Neuronal stem cell (in vitro differentiated cells): ENCODE measurements around the gene CFC1. TPM values are rescaled to one million over a fixed set of nuclear protein-coding genes. Genes with fewer than 3 reads are reported as not detected.
"Not testable (repeated sequence)": the region's sequence is repeated elsewhere in the genome, so short reads cannot be mapped to it uniquely, and the experiment has no call there.

Experiments
- DNase-seq: peaks from one replicate; pipeline ENCODE4 v3.0.0-alpha.2; 2013; ENCODE audit warnings: low spot score
- H2AFZ ChIP-seq: one replicate; pipeline ENCODE4 v1.6.1; 2013; ENCODE audit warnings: mild to moderate bottlenecking, low read length, inconsistent platforms
- H2AK5ac ChIP-seq: 2 replicates; pipeline ENCODE4 v1.6.1; 2013; ENCODE audit warnings: low read depth, mild to moderate bottlenecking, inconsistent platforms, low read length, moderate library complexity, mixed read lengths
- H2BK120ac ChIP-seq: 2 replicates; pipeline ENCODE4 v1.6.1; 2013; ENCODE audit warnings: low read depth, mild to moderate bottlenecking, inconsistent platforms, low read length, moderate library complexity, mixed read lengths
- H2BK12ac ChIP-seq: one replicate; pipeline ENCODE4 v1.6.1; 2013; ENCODE audit warnings: low read length, inconsistent platforms
- H2BK15ac ChIP-seq: 2 replicates; pipeline ENCODE4 v1.6.1; 2013; ENCODE audit warnings: mild to moderate bottlenecking, low read length, inconsistent platforms, mixed read lengths
- H2BK5ac ChIP-seq: one replicate; pipeline ENCODE4 v1.6.1; 2013; ENCODE audit warnings: inconsistent platforms, mild to moderate bottlenecking, low read length, moderate library complexity
- H3K14ac ChIP-seq: one replicate; pipeline ENCODE4 v1.6.1; 2013; ENCODE audit warnings: low read length, inconsistent platforms
- H3K18ac ChIP-seq: 2 replicates; pipeline ENCODE4 v1.6.1; 2013; ENCODE audit warnings: low read length, inconsistent platforms
- H3K23ac ChIP-seq: 2 replicates; pipeline ENCODE4 v1.6.1; 2013; ENCODE audit warnings: low read depth, mild to moderate bottlenecking, mixed read lengths, low read length, inconsistent platforms; ENCODE audit not compliant: poor library complexity
- H3K27ac ChIP-seq: replicated peaks from 3 replicates; pipeline ENCODE4 v1.5.1; 2013; ENCODE audit warnings: low read length, inconsistent platforms
- H3K27me3 ChIP-seq, 3 experiments: 2 replicates each; pipeline ENCODE4 v1.6.1; 2013; ENCODE audit warnings: low read length in 3 of 3, mild to moderate bottlenecking in 2 of 3, inconsistent platforms in 1 of 3, low read depth in 1 of 3, mixed read lengths in 1 of 3, moderate library complexity in 1 of 3; ENCODE audit not compliant: control insufficient read depth in 3 of 3, insufficient read depth in 3 of 3
- H3K36me3 ChIP-seq, 2 donors: replicated peaks in 1 of 2; 2 replicates each; pipeline ENCODE4 v1.6.1; 2013; ENCODE audit warnings: low read length in 2 of 2; ENCODE audit not compliant: control insufficient read depth in 2 of 2, insufficient read depth in 2 of 2
- H3K4ac ChIP-seq: 2 replicates; pipeline ENCODE4 v1.6.1; 2013; ENCODE audit warnings: inconsistent platforms, mild to moderate bottlenecking, low read length, moderate library complexity
- H3K4me1 ChIP-seq, 2 donors: 1 replicate in 1 of 2; 2 replicates in 1 of 2; pipeline ENCODE4 v1.6.1; 2013; ENCODE audit warnings: low read length in 2 of 2, low read depth in 1 of 2; ENCODE audit not compliant: control insufficient read depth in 2 of 2, insufficient read depth in 1 of 2
- H3K4me2 ChIP-seq: one replicate; pipeline ENCODE4 v1.6.1; 2013; ENCODE audit warnings: mild to moderate bottlenecking, low read length, inconsistent platforms; ENCODE audit not compliant: insufficient read depth, poor library complexity, severe bottlenecking
- H3K4me3 ChIP-seq, 2 donors: 2 replicates each; pipeline ENCODE4 v1.5.1; 2013; ENCODE audit warnings: low read length in 2 of 2, mild to moderate bottlenecking in 2 of 2, inconsistent platforms in 1 of 2, moderate library complexity in 1 of 2
- H3K79me1 ChIP-seq: one replicate; pipeline ENCODE4 v1.6.1; 2013; ENCODE audit warnings: low read depth, mild to moderate bottlenecking, inconsistent platforms, low read length, moderate library complexity
- H3K9ac ChIP-seq: one replicate; pipeline ENCODE4 v1.6.1; 2013; ENCODE audit warnings: mild to moderate bottlenecking, low read depth, low read length, inconsistent platforms; ENCODE audit not compliant: poor library complexity
- H3K9me3 ChIP-seq, 2 donors: replicated peaks in 1 of 2; 2 replicates each; pipeline versions ENCODE3 to v1.6.1; 2013; ENCODE audit warnings: low read length in 2 of 2, mild to moderate bottlenecking in 2 of 2, inconsistent platforms in 1 of 2, low read depth in 1 of 2, mixed read lengths in 1 of 2, moderate library complexity in 1 of 2; ENCODE audit not compliant: control insufficient read depth in 2 of 2, insufficient read depth in 1 of 2
- H4K8ac ChIP-seq: one replicate; pipeline ENCODE4 v1.6.1; 2013; ENCODE audit warnings: low read depth, mild to moderate bottlenecking, inconsistent platforms, low read length, moderate library complexity
- H4K91ac ChIP-seq: one replicate; pipeline ENCODE4 v1.6.1; 2013; ENCODE audit warnings: low read length, low read depth, mild to moderate bottlenecking, inconsistent platforms; ENCODE audit not compliant: poor library complexity
- WGBS, 2 donors: extraction: QIAGEN DNeasy Blood & Tissue Kit; methylation state at CpG; one replicate each; pipeline ENCODE4 v1.1.7; 2013; ENCODE audit warnings: missing lambda C conversion rate in 2 of 2, mixed read lengths in 1 of 2; ENCODE audit not compliant: insufficient read length in 2 of 2, insufficient replicate concordance in 1 of 2; ENCODE audit errors: extremely low coverage in 2 of 2; 5-methylcytosine and 5-hydroxymethylcytosine counted together
- small RNA-seq: library from polyadenylated mRNA; stranded (forward); fragments of <200 nt; extraction: miRNeasy Mini kit (QIAGEN cat#:217004); gene quantifications from one replicate; pipeline ENCODE3, GENCODE V24; 2013; ENCODE audit not compliant: insufficient read depth

The CFC1 gene

DNA sequence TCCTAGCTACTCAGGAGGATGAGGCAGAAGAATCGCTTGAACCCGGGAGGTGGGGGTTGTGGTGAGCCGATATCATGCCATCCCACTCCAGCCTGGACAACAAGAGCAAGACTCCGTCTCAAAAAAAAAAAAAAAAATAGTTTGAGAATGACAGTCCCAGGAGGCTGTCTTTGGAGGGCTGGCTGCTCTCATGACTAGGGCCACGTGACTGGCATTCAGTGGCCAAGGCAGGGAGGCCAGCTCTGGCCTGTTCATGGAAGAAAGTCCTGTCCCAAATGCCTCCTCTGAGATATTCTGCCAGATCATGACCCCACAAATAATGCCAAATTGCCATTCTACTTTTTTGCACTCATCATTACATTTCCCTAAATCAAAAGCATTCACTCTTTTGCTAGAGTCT is 54.4 kb downstream of the CFC1 start:
- H2AK5ac ChIP-seq, H2BK12ac ChIP-seq, H2AFZ ChIP-seq, H3K18ac ChIP-seq, H3K9ac ChIP-seq, H2BK5ac ChIP-seq, H3K4me2 ChIP-seq, H4K8ac ChIP-seq, H3K9me3 ChIP-seq, H3K27me3 ChIP-seq, H3K4me3 ChIP-seq, H3K79me1 ChIP-seq, DNase-seq, H2BK15ac ChIP-seq, H3K4me1 ChIP-seq, H4K91ac ChIP-seq, H3K14ac ChIP-seq, H2BK120ac ChIP-seq, H3K4ac ChIP-seq, H3K36me3 ChIP-seq, H3K23ac ChIP-seq, H3K27ac ChIP-seq: not testable (repeated sequence)
- WGBS, 2 donors, result no CpG with 5 or more reads among the region's 5 CpGs

GRCh38 chr2:130543785-130544528 is 55.4 kb downstream of the CFC1 start:
- WGBS, 2 donors, result no CpG with 5 or more reads among the region's 12 CpGs
- H3K9ac ChIP-seq, H3K14ac ChIP-seq, H2AK5ac ChIP-seq, H3K4me2 ChIP-seq, H3K9me3 ChIP-seq, H3K27ac ChIP-seq, H2BK15ac ChIP-seq, H3K4ac ChIP-seq, H3K36me3 ChIP-seq, H2BK12ac ChIP-seq, H2AFZ ChIP-seq, H4K91ac ChIP-seq, H3K79me1 ChIP-seq, H3K23ac ChIP-seq, H3K4me3 ChIP-seq, H3K27me3 ChIP-seq, H4K8ac ChIP-seq, H3K4me1 ChIP-seq, H3K18ac ChIP-seq, H2BK5ac ChIP-seq, DNase-seq, H2BK120ac ChIP-seq: not testable (repeated sequence)

DNA sequence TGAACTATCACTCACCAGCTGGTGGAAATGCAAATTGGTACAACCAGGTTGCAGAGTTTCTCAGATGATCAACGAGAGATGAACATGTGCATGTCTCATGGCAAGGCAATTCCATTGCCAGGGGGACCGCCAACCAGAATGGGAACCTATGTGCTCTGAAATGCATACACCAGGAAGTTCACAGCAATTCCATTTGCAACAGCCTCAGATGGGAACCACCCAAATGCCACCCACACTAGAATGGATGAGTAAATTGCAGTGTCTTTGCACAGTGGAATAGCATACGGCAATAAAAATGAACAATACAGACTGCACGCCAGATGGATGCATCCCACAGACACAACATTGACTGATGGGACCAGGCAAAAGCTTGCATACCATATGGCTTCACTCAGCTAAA is 56.6 kb downstream of the CFC1 start:
- H3K4me3 ChIP-seq, H3K36me3 ChIP-seq, H4K8ac ChIP-seq, H3K9ac ChIP-seq, H3K27ac ChIP-seq, H2BK15ac ChIP-seq, H3K18ac ChIP-seq, H2BK12ac ChIP-seq, H2AFZ ChIP-seq, H3K14ac ChIP-seq, H3K23ac ChIP-seq, H3K27me3 ChIP-seq, DNase-seq, H3K4ac ChIP-seq, H4K91ac ChIP-seq, H2BK5ac ChIP-seq, H3K79me1 ChIP-seq, H3K4me1 ChIP-seq, H3K9me3 ChIP-seq, H2BK120ac ChIP-seq, H3K4me2 ChIP-seq, H2AK5ac ChIP-seq: not testable (repeated sequence)
- WGBS, 2 donors, result no CpG with 5 or more reads among the region's 4 CpGs

Small RNA genes lying within 50 kb of the gene (small RNA-seq; reads per million reads assigned to genes)
- gene RF00017 (not detected), gene RNU6-848P (not detected)
